H7 (cell line): Measurements from ENCODE around the gene PNLIPRP3. TPM values are rescaled to one million over a fixed set of nuclear protein-coding genes. Genes with fewer than 3 reads are reported as not detected.
A peak's percentile ranks its signal among the peaks of the same experiment; 100 is the strongest.

Experiments used
- DNase-seq: peaks from one replicate; pipeline ENCODE4 v3.0.0; 2012
- H3K27me3 ChIP-seq: 2 replicates; pipeline ENCODE4 v1.6.0; 2011; ENCODE audit warnings: mild to moderate bottlenecking, low read length; ENCODE audit not compliant: control insufficient read depth, insufficient read depth
- H3K36me3 ChIP-seq: replicated peaks from 2 replicates; pipeline ENCODE4 v1.5.1; 2011; ENCODE audit warnings: low read length; ENCODE audit not compliant: control insufficient read depth, insufficient read depth
- H3K4me3 ChIP-seq: 2 replicates; pipeline ENCODE4 v1.5.1; 2011; ENCODE audit warnings: low read depth, mild to moderate bottlenecking, control low read depth, low read length, moderate library complexity; ENCODE audit not compliant: insufficient read depth
- total RNA-seq: library from RNA; depleted of rRNA; stranded (reverse); fragments of >200 nt; shearing (Covaris generic); gene quantifications from 2 replicates; pipeline ENCODE4 v1.2.3, GENCODE V29; 2014

The PNLIPRP3 gene
- total RNA-seq, 1 experiment from 2014 or later, result not detected

DNA sequence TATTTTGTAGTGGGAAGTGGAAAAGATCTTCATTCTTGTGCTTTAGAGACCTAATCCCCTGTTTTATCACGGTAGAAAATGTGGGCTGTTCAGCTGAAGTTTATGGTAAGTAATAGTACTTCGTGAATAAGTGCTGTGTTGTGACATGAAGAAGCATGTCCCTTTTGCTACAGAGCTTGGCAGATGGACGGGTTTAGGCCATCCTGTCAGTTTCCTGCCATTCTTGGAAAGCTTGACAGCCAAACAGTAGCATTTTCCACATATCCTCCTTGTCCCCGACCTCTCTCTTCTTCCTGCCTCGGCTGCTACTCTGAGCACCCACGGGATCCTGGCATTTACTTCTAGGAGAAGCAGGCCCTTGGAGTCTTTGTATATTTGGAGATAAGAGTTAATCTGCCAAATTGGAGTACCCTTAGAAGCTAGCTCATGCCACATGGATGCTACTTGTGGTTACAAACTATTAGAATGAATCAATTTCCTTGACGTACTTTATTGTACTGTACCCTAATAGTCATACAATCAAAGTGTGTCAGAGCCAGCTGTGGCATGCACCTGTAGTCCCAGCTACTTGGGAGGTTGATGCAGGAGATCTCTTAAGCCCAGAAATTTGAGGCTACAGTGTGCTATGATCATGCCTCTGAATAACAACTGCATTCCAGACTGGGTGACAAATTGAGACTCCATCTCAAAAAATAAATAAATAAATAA is 39.2 kb downstream of the PNLIPRP3 start:
- DNase-seq, result no peak
- Histone ChIP-seq H3K27me3 (no peaks in the 10 kb centered on the region), H3K36me3 (no peaks in the 10 kb centered on the region), H3K4me3 (no peak overlapping the region)

DNA sequence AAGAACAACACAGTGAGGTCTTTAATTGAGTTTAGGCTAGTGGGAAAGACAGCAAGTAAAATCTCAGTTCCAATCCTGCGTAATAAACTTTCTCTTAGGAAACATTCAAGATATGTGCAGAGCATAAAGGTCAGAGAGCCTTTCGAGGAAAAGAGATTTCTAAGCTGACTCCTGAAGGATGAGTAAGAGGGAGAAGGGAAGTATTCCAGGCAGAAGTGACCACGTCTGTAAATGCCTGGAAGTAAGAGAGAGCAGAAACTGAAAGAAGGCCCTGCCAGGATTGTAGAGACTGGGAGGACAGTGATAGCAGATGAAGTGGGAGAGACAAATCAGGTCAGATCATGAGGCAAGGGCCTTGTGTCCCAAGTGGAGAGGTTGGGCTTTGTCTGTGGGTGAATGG is 41.8 kb downstream of the PNLIPRP3 start:
- no peak for DNase-seq
- H3K4me3 ChIP-seq, result no peak overlapping the region
- no peaks in the 10 kb centered on the region for H3K27me3 ChIP-seq
- H3K36me3 ChIP-seq, result no peaks in the 10 kb centered on the region

DNA sequence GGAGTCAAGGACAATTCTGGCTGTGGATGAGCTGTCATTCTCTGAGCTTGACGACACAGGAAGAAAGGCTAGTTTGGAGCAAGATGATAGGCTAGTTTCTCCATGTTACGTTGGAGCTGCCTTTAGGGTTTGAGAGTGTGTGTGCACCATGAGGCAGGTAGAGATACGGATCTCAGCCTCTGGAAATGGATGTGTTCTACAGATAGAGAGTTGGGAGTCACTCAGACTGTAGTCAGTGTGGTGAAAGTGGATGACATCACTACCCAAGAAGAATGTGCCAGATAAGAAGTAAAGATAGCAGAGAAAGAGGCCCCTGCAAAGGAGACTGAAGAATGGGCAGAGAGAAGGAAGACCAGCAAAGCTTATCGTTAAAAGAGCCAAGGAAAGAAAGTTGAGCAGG is 42.4 kb downstream of the PNLIPRP3 start:
- DNase-seq, result no peak
- no peaks in the 10 kb centered on the region for H3K36me3 ChIP-seq
- no peak overlapping the region for H3K4me3 ChIP-seq
- no peaks in the 10 kb centered on the region for H3K27me3 ChIP-seq

DNA sequence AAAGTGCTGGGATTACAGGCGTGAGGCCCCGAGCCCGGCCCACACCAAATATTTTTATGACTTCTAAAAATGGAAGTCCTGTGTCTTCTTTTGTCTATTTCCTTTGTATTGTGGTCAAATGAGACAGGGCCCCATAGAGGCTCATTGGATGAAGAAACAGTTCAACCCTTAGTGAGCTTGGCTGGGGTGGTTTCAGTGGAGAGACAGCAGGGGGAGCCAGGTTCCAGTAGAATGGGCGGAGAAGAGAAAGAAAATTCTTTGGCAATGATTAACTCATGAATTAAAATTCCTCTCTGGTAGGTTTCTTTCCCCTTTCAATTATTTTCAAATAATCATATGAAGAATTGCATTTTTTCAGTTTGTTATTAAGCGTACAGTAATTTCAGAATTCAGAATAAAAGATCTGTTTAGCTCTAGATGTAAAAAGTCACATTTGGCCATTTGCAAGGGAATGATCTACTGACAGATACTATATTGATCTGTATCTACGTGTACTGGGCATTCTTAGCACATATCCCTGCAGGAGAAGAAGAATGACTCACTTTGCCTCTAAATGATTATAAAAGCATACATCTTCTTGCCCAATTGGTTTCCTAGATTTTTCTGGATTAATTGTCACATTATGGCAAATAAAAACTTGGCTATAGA is 43.2 kb downstream of the PNLIPRP3 start:
- Histone ChIP-seq H3K36me3 (no peaks in the 10 kb centered on the region), H3K4me3 (no peak overlapping the region), H3K27me3 (no peaks in the 10 kb centered on the region)
- peak; percentile 71 for DNase-seq

DNA sequence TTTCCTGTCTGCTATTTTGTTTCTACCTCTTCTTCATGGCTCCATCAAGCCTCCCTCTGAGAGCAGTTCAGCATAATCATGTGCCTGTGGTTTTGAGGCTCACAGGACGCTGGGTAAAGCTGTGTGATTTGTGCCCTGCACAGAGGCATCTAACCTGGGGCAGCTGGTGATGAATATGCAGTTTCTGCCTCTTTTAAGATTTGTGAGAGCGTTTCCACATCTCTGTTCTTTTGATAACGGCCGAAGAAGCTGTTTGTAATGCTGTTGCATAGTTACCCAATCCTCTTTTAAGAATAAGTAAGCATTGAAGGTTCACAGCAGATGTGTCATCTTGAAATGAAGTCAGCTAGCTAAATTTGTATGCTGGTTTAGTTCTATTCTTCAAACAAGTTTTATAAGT is 45.2 kb downstream of the PNLIPRP3 start:
- Histone ChIP-seq H3K4me3 (no peak overlapping the region), H3K36me3 (no peaks in the 10 kb centered on the region), H3K27me3 (no peaks in the 10 kb centered on the region)
- DNase-seq, result no peak

DNA sequence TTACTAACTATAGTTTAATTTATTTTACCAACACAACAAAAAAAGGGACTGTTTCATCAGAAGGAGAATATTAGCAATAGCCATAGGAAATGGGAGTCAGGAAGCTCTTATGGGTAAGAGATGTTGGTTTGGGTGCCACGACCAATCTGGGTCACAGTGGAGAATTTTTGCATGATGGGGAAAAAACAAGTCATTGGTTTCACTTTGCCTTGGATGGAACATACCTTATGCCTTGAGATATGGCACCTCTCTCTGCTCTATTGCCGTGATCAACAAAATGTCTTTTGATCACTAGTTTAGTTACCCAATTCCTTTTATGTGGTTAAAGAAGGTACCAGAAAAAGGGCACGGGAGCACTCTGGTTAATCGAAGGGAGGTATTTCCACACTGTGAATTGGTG is 48.2 kb downstream of the PNLIPRP3 start:
- H3K27me3 ChIP-seq, result no peaks in the 10 kb centered on the region
- DNase-seq, result no peak
- H3K4me3 ChIP-seq, result no peak overlapping the region
- no peaks in the 10 kb centered on the region for H3K36me3 ChIP-seq

DNA sequence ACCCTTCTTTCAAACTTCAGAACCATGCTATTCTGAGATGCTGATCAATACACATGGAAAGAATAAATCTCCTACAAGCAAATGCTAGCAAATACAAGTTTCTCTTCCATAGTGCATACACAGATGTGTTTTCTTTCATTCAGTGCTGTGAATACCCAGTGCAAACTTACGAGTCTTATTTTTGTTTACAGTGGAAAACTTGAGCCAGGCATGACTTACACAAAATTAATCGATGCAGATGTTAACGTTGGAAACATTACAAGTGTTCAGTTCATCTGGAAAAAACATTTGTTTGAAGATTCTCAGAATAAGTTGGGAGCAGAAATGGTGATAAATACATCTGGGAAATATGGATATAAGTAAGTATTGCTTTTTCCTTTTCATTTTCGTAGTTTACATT is 48.8 kb downstream of the PNLIPRP3 start:
- Histone ChIP-seq H3K27me3 (no peaks in the 10 kb centered on the region), H3K36me3 (no peaks in the 10 kb centered on the region), H3K4me3 (no peak overlapping the region)
- DNase-seq, result no peak

DNA sequence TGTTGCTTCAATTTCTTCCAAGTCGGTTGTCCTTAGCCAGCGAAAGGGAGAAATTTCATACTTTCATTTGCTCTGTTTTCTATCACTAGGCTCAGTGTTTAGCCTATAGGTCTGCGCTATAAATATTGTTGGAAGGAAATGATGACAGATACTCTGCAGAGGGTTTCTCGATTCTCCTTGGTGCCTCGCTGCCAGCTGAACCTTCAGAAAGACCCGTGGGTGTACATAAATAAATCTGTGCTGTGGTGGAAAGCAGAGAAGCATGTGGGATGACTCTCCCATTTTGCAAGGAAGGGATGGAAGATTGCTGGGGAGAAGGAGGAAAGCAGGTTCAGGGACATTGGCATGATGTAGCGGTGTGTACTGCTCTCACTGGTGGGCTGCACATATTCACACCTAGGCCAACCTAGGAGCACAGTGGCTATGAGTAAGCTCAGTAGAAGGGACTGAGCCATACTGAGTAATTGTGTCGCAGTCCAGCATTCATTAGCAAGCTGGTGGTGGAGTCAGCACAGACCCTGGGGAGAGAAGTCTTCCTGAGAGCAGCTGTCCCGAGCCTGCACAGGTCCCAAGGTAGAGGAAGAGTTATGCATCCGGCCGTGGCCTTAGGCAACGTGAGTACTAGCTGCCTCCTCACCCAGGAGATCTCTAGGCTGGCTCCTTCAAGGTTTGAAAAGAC is 50.5 kb downstream of the PNLIPRP3 start:
- no peaks in the 10 kb centered on the region for H3K27me3 ChIP-seq
- no peaks in the 10 kb centered on the region for H3K36me3 ChIP-seq
- no peak for DNase-seq
- H3K4me3 ChIP-seq, result no peak overlapping the region

DNA sequence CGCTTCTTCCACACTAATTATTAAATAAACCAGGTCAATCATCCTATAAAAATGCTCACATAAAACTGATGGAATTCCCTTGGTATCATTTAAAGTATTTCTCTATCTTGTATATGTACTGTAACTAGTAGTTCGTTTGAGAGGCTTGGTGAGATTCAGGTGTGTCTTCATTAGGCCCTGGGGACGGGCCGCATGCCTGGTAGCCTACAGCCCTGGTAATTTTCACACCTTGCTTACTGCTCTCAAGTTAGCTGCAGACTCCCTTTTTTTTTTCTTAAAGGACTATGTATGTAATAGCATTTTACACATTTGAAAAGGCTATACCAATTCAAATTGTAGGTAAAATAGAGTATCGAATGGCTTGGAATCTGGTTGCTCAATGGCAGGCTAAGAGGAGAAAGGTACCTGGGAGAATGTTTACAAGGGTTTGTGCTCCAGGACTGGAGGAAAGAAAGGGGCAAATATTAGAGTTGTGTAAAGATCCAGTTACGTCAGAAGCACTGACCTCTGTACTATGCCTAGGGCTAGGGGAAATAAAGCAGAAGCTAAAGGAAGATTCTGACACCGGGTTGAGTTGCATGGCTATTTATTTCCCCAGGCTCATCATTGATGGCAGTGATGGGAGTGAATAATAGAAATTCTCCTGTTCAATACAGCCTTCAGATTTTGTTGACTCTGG is 59.3 kb downstream of the PNLIPRP3 start:
- Histone ChIP-seq H3K36me3 (no peaks in the 10 kb centered on the region), H3K27me3 (no peaks in the 10 kb centered on the region), H3K4me3 (no peak overlapping the region)
- DNase-seq, result no peak

DNA sequence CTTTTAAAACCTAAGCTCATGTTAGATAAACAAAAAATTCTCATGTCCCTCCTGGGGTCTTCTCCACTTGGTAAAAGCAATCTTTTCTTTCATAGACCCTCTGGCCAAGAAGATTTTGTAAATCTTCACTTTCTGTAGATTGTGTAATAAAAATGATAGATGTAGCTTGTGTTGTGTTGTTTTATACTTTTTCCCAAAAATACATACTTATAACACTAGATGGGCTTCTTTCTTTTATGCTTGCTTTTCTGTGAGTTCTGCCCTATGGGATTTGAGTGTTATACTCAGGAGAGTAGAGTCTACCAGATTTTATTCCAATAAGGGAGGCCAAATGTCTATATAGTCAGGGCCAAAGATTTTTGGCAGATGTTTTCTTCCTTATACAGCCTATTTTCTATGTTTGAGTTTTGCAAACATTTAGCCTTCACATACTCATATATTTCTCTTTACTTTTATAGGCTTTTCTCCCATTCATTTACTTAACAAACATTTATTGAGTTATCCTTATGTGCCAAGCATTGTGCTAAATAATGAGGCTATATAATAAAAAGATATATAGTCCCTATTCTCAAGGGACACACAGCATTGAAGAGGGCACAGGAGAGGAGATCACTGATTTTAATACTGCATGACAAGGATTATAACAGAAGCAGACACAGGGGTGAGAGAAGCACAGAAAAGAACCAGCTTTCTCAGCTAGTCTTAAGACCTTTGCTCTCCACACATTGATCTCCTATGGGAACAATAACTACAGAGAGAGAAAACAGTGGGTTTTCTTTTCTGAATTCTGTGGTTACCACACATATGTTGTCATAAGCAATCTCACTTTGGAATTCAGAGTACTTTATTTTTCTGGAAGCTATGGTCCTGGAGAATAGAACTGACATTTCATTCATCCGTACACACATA is 60.1 kb downstream of the PNLIPRP3 start:
- no peaks in the 10 kb centered on the region for H3K27me3 ChIP-seq
- no peak for DNase-seq
- no peak overlapping the region for H3K4me3 ChIP-seq
- no peaks in the 10 kb centered on the region for H3K36me3 ChIP-seq

DNA sequence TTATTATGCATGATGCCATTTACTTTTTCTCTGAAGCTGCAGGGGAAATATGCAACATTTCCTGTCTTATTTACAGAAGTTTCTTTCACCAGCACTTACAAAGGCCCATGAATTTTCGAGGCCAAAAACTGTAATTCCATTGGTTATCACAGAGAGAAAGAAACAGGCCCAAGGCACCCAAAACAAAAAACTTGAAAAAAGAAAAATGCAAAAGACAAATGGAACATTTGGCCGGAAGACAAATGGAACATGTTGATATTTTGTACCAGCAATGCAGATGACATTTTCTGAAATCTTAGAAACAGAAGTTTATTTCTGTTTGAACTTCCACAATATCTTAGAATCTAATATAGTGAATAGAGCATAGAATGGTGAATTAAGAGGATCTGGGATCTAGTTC is 61.8 kb downstream of the PNLIPRP3 start:
- no peaks in the 10 kb centered on the region for H3K36me3 ChIP-seq
- no peak for DNase-seq
- H3K4me3 ChIP-seq, result no peak overlapping the region
- no peaks in the 10 kb centered on the region for H3K27me3 ChIP-seq

DNA sequence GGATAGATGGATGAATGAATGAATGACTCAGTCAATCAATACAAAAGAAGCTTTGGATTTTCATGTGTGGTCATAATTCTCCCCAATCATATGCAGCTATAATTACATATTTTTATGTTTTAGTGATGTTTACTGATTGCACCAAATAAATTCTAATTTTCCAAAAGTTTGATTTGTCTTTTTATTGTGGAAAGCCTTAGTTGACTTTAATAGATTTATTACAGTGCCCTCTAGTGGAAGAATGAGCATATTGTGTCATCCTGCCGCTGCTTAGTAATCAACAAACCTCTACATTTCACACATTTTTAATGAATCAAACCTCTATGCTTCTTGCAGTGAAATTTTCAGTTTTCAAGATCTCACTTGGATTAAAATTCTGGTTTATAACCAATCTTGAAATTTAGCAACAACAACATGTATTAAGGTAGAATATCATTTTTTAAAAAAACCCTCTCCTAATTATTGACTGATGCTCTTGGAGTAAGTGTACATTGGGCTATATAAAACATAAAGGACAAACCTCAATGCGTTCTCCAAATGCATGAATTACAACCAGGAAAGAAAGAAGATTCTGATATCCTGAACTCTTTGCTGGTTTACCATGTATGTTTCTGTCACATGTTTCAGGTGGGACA is 62.5 kb downstream of the PNLIPRP3 start:
- Histone ChIP-seq H3K4me3 (no peak overlapping the region), H3K27me3 (no peaks in the 10 kb centered on the region), H3K36me3 (no peaks in the 10 kb centered on the region)
- peak; percentile 44 for DNase-seq

DNA sequence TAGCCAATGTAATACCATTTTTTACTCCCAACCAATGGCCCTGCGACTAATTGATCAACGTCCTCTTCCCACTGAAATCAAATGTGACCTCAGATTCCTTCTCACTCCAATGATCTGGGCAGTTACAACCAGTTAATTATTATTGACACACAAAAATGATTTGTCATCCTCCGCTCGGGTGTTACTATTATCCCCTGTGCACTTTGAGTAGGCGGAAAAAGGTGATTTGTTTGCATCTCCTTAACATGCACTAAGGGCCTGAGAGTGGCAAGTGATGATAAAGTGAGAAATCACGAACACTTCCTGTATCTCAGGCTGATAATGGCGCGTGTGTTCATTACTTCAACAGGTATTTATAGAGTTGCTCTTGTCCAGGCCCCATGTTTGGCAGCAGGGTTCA is 77.1 kb downstream of the PNLIPRP3 start:
- no peak for DNase-seq
- Histone ChIP-seq H3K27me3 (no peaks in the 10 kb centered on the region), H3K4me3 (no peak overlapping the region), H3K36me3 (no peaks in the 10 kb centered on the region)

DNA sequence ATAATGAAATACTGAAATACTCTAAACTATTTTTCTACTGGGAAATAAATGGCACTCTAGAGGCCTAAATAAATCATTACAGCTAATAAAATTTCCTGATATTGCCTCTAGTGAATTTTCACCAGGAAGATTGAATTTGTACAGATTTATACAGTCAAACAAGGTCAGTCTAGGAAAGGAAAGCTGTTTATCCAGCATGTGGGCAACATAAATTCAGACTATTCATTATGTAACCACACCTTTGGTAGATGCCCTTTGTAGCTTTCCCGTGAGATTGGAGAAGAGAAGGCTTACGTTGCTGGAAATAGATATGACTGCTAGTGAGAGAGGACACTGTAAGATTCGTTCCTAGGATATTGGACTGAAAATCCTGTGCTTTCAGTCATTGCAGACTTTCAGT is 82.9 kb downstream of the PNLIPRP3 start:
- no peak for DNase-seq
- Histone ChIP-seq H3K36me3 (no peaks in the 10 kb centered on the region), H3K27me3 (no peaks in the 10 kb centered on the region), H3K4me3 (no peak overlapping the region)
